Measurements from ENCODE around the gene TLL2.

DNA sequence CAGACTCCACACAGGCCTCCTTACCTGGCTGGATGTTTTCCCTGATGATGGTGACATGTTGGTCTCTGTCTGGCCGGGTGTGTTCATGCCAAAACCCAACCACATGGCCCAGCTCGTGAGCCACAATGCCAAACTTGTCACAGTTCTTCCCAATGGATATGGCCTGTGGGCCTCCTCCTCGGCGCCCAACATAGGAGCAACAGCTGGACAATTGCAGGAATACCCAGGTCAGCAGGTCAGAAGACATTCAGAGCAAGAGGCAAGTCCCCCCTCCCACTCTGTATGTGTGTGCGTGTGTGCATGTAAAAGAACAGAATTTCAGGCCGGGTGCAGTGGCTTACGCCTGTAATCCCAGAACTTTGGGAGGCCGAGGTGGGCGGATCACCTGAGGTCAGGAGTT, 91.2 kb downstream of the TLL2 start:
- TF ChIP-seq EZH2 (IDR thresholded peaks at IDR 0.05; ENCODE audit: borderline replicate concordance, low read depth, low read length, severe bottlenecking) (no peak), POLR2A (IDR thresholded peaks at IDR 0.05; ENCODE audit: low read depth, low read length) (no peak), POLR2AphosphoS5 (IDR thresholded peaks at IDR 0.05; ENCODE audit: insufficient read depth, low read depth, low read length) (no peak), GATA2 (IDR thresholded peaks at IDR 0.05; ENCODE audit: insufficient read depth, insufficient read length, low read depth, low read length) (no peak)
- TF ChIP-seq, protein P1, sequence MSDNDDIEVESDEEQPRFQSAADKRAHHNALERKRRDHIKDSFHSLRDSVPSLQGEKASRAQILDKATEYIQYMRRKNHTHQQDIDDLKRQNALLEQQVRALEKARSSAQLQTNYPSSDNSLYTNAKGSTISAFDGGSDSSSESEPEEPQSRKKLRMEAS (IDR thresholded peaks at IDR 0.05; ENCODE audit: insufficient read depth, insufficient read length), result no peak
- TF ChIP-seq, protein P2, sequence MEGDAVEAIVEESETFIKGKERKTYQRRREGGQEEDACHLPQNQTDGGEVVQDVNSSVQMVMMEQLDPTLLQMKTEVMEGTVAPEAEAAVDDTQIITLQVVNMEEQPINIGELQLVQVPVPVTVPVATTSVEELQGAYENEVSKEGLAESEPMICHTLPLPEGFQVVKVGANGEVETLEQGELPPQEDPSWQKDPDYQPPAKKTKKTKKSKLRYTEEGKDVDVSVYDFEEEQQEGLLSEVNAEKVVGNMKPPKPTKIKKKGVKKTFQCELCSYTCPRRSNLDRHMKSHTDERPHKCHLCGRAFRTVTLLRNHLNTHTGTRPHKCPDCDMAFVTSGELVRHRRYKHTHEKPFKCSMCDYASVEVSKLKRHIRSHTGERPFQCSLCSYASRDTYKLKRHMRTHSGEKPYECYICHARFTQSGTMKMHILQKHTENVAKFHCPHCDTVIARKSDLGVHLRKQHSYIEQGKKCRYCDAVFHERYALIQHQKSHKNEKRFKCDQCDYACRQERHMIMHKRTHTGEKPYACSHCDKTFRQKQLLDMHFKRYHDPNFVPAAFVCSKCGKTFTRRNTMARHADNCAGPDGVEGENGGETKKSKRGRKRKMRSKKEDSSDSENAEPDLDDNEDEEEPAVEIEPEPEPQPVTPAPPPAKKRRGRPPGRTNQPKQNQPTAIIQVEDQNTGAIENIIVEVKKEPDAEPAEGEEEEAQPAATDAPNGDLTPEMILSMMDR (IDR thresholded peaks at IDR 0.05; ENCODE audit: extremely low read depth in 1 of 2, insufficient read depth in 1 of 2, low read depth in 1 of 2, low read length in 2 of 2), result no peak
